WTC11 (cell line): Measurements from ENCODE around the gene VKORC1.

Experiments
- FOXK1 ChIP-seq: sonication (generic); formaldehyde crosslinking; IDR thresholded peaks from 2 replicates; pipeline ENCODE4 v1.8.0; 2022; ENCODE audit warnings: mild to moderate bottlenecking, moderate library complexity, missing genetic modification reagents
- JUN ChIP-seq: sonication (generic); formaldehyde crosslinking; IDR thresholded peaks from 2 replicates; pipeline ENCODE4 v1.8.0; 2023; ENCODE audit warnings: mild to moderate bottlenecking, missing genetic modification reagents
- KAT7 ChIP-seq: sonication (generic); formaldehyde crosslinking; IDR thresholded peaks from 2 replicates; pipeline ENCODE4 v1.8.1; 2023; ENCODE audit warnings: missing genetic modification reagents, mild to moderate bottlenecking, borderline replicate concordance
- NR2C2 ChIP-seq: sonication (generic); formaldehyde crosslinking; IDR thresholded peaks from 2 replicates; pipeline ENCODE4 v1.8.0; 2022; ENCODE audit warnings: mild to moderate bottlenecking, missing genetic modification reagents
- RORB ChIP-seq: fragments of 250-450 bp; sonication (Bioruptor Pico); IDR thresholded peaks from 2 replicates; pipeline ENCODE4 v1.9.0; 2021; ENCODE audit warnings: mild to moderate bottlenecking
- TCF7 ChIP-seq: sonication (generic); formaldehyde crosslinking; IDR thresholded peaks from 2 replicates; pipeline ENCODE4 v1.8.0; 2022; ENCODE audit warnings: mild to moderate bottlenecking, low read depth, missing genetic modification reagents, moderate library complexity
- TP53 ChIP-seq: sonication (generic); formaldehyde crosslinking; IDR thresholded peaks from 2 replicates; pipeline ENCODE4 v1.8.1; 2023; ENCODE audit warnings: mild to moderate bottlenecking, missing genetic modification reagents
- TF ChIP-seq, protein P1 (sequence below): sonication (generic); formaldehyde crosslinking; IDR thresholded peaks from 2 replicates; pipeline ENCODE4 v1.8.1; 2022; ENCODE audit warnings: mild to moderate bottlenecking, moderate library complexity, missing genetic modification reagents
- TF ChIP-seq, protein P2 (sequence below): sonication (generic); formaldehyde crosslinking; conservative IDR thresholded peaks from 2 replicates; pipeline ENCODE4 v1.8.1; 2022; ENCODE audit warnings: mild to moderate bottlenecking, missing genetic modification reagents
- TF ChIP-seq, protein P3 (sequence below): fragments of 200-600 bp; IDR thresholded peaks from 2 replicates; pipeline ENCODE4 v1.8.0; 2022; ENCODE audit warnings: antibody characterized with exemption
- TF ChIP-seq, protein P4 (sequence below): sonication (generic); formaldehyde crosslinking; IDR thresholded peaks from 2 replicates; pipeline ENCODE4 v1.8.0; 2022; ENCODE audit warnings: mild to moderate bottlenecking, missing genetic modification reagents
- TF ChIP-seq, protein P5 (sequence below): sonication (generic); formaldehyde crosslinking; IDR thresholded peaks from 2 replicates; pipeline ENCODE4 v1.8.1; 2022; ENCODE audit warnings: low read depth, missing genetic modification reagents, borderline replicate concordance
- TF ChIP-seq, protein P6 (sequence below): sonication (generic); formaldehyde crosslinking; IDR thresholded peaks from 2 replicates; pipeline ENCODE4 v1.8.0; 2023; ENCODE audit warnings: missing genetic modification reagents
- TF ChIP-seq, protein P7 (sequence below): sonication (generic); formaldehyde crosslinking; IDR thresholded peaks from 2 replicates; pipeline ENCODE4 v1.8.0; 2022; ENCODE audit warnings: mild to moderate bottlenecking, missing genetic modification reagents

DNA sequence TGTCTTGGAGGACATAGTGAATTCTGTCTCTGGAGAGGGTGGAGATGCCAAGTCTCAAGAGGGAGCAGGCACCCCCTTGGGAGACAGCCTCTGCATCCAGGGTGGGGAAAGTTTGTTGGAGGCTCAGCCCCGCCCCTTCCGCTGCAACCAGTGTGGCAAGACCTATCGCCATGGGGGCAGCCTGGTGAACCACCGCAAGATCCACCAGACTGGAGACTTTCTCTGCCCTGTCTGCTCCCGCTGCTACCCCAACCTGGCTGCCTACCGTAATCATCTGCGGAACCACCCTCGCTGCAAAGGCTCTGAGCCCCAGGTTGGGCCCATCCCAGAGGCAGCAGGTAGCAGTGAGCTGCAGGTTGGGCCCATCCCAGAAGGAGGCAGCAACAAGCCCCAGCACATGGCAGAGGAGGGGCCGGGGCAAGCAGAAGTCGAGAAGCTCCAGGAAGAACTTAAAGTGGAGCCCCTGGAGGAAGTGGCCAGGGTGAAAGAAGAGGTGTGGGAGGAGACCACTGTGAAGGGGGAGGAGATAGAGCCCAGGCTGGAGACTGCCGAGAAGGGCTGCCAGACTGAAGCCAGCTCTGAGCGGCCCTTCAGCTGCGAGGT is 15.2 kb downstream of the VKORC1 start:
- TF ChIP-seq, protein P1, sequence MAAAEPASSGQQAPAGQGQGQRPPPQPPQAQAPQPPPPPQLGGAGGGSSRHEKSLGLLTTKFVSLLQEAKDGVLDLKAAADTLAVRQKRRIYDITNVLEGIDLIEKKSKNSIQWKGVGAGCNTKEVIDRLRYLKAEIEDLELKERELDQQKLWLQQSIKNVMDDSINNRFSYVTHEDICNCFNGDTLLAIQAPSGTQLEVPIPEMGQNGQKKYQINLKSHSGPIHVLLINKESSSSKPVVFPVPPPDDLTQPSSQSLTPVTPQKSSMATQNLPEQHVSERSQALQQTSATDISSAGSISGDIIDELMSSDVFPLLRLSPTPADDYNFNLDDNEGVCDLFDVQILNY, result no peak
- TF ChIP-seq, protein P2, sequence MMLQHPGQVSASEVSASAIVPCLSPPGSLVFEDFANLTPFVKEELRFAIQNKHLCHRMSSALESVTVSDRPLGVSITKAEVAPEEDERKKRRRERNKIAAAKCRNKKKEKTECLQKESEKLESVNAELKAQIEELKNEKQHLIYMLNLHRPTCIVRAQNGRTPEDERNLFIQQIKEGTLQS (CRISPR knock-in tag), result no peak
- TF ChIP-seq, protein P3, sequence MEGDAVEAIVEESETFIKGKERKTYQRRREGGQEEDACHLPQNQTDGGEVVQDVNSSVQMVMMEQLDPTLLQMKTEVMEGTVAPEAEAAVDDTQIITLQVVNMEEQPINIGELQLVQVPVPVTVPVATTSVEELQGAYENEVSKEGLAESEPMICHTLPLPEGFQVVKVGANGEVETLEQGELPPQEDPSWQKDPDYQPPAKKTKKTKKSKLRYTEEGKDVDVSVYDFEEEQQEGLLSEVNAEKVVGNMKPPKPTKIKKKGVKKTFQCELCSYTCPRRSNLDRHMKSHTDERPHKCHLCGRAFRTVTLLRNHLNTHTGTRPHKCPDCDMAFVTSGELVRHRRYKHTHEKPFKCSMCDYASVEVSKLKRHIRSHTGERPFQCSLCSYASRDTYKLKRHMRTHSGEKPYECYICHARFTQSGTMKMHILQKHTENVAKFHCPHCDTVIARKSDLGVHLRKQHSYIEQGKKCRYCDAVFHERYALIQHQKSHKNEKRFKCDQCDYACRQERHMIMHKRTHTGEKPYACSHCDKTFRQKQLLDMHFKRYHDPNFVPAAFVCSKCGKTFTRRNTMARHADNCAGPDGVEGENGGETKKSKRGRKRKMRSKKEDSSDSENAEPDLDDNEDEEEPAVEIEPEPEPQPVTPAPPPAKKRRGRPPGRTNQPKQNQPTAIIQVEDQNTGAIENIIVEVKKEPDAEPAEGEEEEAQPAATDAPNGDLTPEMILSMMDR, result no peak
- TF ChIP-seq TCF7 (no peak), KAT7 (CRISPR knock-in tag) (no peak), JUN (CRISPR knock-in tag) (no peak), RORB (CRISPR knock-in tag) (no peak), FOXK1 (CRISPR knock-in tag) (no peak), TP53 (CRISPR knock-in tag) (no peak), NR2C2 (no peak)
- TF ChIP-seq, protein P4, sequence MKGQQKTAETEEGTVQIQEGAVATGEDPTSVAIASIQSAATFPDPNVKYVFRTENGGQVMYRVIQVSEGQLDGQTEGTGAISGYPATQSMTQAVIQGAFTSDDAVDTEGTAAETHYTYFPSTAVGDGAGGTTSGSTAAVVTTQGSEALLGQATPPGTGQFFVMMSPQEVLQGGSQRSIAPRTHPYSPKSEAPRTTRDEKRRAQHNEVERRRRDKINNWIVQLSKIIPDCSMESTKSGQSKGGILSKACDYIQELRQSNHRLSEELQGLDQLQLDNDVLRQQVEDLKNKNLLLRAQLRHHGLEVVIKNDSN (CRISPR knock-in tag), result no peak
- TF ChIP-seq, protein P5, sequence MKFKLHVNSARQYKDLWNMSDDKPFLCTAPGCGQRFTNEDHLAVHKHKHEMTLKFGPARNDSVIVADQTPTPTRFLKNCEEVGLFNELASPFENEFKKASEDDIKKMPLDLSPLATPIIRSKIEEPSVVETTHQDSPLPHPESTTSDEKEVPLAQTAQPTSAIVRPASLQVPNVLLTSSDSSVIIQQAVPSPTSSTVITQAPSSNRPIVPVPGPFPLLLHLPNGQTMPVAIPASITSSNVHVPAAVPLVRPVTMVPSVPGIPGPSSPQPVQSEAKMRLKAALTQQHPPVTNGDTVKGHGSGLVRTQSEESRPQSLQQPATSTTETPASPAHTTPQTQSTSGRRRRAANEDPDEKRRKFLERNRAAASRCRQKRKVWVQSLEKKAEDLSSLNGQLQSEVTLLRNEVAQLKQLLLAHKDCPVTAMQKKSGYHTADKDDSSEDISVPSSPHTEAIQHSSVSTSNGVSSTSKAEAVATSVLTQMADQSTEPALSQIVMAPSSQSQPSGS (CRISPR knock-in tag), result no peak
- TF ChIP-seq, protein P6, sequence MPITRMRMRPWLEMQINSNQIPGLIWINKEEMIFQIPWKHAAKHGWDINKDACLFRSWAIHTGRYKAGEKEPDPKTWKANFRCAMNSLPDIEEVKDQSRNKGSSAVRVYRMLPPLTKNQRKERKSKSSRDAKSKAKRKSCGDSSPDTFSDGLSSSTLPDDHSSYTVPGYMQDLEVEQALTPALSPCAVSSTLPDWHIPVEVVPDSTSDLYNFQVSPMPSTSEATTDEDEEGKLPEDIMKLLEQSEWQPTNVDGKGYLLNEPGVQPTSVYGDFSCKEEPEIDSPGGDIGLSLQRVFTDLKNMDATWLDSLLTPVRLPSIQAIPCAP, result no peak
- TF ChIP-seq, protein P7, sequence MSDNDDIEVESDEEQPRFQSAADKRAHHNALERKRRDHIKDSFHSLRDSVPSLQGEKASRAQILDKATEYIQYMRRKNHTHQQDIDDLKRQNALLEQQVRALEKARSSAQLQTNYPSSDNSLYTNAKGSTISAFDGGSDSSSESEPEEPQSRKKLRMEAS (CRISPR knock-in tag), result no peak
